GM21528 (cell line): Measurements from ENCODE around the gene SMAP2.
A peak's percentile ranks its signal among the peaks of the same experiment; 100 is the strongest.

Experiments used
- ATAC-seq: cut with Tn5 transposase; IDR thresholded peaks from one replicate; pipeline ENCODE4 v1.9.1; 2021; ENCODE audit warnings: mild to moderate bottlenecking, moderate library complexity; ENCODE audit not compliant: unreplicated experiment, low FRiP score

Gene SMAP2

GRCh38 chr1:40389322-40389803, 15.8 kb downstream of the SMAP2 start:
- ATAC-seq = no peak

GRCh38 chr1:40389871-40390560, 16.5 kb downstream of the SMAP2 start:
- ATAC-seq = no peak

GRCh38 chr1:40390857-40391256, 17.3 kb downstream of the SMAP2 start:
- ATAC-seq = no peak

GRCh38 chr1:40391688-40392145, 18.2 kb downstream of the SMAP2 start:
- no peak for ATAC-seq

GRCh38 chr1:40392221-40392620, 18.7 kb downstream of the SMAP2 start:
- no peak for ATAC-seq

- ATAC-seq = no peak
Observed at GRCh38 chr1:40393173-40393572, 19.6 kb downstream of the SMAP2 start.

GRCh38 chr1:40394491-40395172, 21.1 kb downstream of the SMAP2 start:
- no peak for ATAC-seq

- no peak for ATAC-seq
Observed at GRCh38 chr1:40395190-40396175, 22.0 kb downstream of the SMAP2 start.

- no peak for ATAC-seq
Observed at GRCh38 chr1:40396420-40396819, 22.9 kb downstream of the SMAP2 start.

GRCh38 chr1:40397258-40397657, 23.7 kb downstream of the SMAP2 start:
- ATAC-seq = no peak

GRCh38 chr1:40399984-40400704, 26.6 kb downstream of the SMAP2 start:
- ATAC-seq = peak; percentile 49

GRCh38 chr1:40401473-40402201, 28.1 kb downstream of the SMAP2 start:
- no peak for ATAC-seq

GRCh38 chr1:40404670-40405462, 31.3 kb downstream of the SMAP2 start:
- no peak for ATAC-seq

GRCh38 chr1:40405812-40406211, 32.3 kb downstream of the SMAP2 start:
- no peak for ATAC-seq

GRCh38 chr1:40407453-40407852, 33.9 kb downstream of the SMAP2 start:
- ATAC-seq = no peak

GRCh38 chr1:40409467-40409866, 35.9 kb downstream of the SMAP2 start:
- no peak for ATAC-seq

- ATAC-seq = no peak
Observed at GRCh38 chr1:40411294-40411693, 37.8 kb downstream of the SMAP2 start.

- no peak for ATAC-seq
Observed at GRCh38 chr1:40411843-40412242, 38.3 kb downstream of the SMAP2 start.
